Stomach (tissue), 9 donors: ENCODE measurements around the gene SLC35E4. TPM values are rescaled to one million over a fixed set of nuclear protein-coding genes. Genes with fewer than 3 reads are reported as not detected.
"Not testable (repeated sequence)": the region's sequence is repeated elsewhere in the genome, so short reads cannot be mapped to it uniquely, and the experiment has no call there.

Source experiments
- DNase-seq, 2 donors: peaks; one replicate each; pipeline versions ENCODE4 v3.0.0 to v3.0.0-alpha.2; 2013 to 2019
- H3K27ac ChIP-seq, 5 donors: fragments of 200-600 bp in 4 of 5; sonication (generic) in 4 of 5; one replicate each; pipeline ENCODE4 v1.5.1; 2013 to 2019; ENCODE audit warnings: mild to moderate bottlenecking in 1 of 5, moderate library complexity in 1 of 5
- H3K27me3 ChIP-seq, 3 donors: fragments of 200-600 bp; sonication (generic); one replicate each; pipeline ENCODE4 v1.5.1; 2017 to 2019; ENCODE audit warnings: mixed run types in 1 of 3
- H3K36me3 ChIP-seq, 4 donors: fragments of 200-600 bp; sonication (generic); 1 replicate in 3 of 4; 2 replicates in 1 of 4; pipeline ENCODE4 v1.5.1; 2016 to 2019
- H3K4me1 ChIP-seq, 4 donors: fragments of 200-600 bp; sonication (generic); one replicate each; pipeline ENCODE4 v1.5.1; 2016 to 2019
- H3K4me3 ChIP-seq, 4 donors: fragments of 200-600 bp; sonication (generic) in 3 of 4; one replicate each; pipeline ENCODE4 v1.5.1; 2016 to 2019; ENCODE audit warnings: mild to moderate bottlenecking in 1 of 4
- H3K9me3 ChIP-seq, 4 donors: fragments of 200-600 bp; sonication (generic); one replicate each; pipeline ENCODE4 v1.5.1; 2016 to 2019
- EP300 ChIP-seq: sonication (generic); formaldehyde crosslinking; IDR thresholded peaks from one replicate; pipeline ENCODE4 v1.6.1; 2017; ENCODE audit warnings: antibody characterized with exemption
- POLR2A ChIP-seq, 4 donors: fragments of 450-650 bp; IDR thresholded peaks; one replicate each; pipeline ENCODE4 v1.6.1; 2016; ENCODE audit warnings: antibody characterized with exemption in 4 of 4, control low read depth in 2 of 4, mild to moderate bottlenecking in 1 of 4, moderate library complexity in 1 of 4
- POLR2AphosphoS5 ChIP-seq, 3 donors: sonication (generic); formaldehyde crosslinking; IDR thresholded peaks; one replicate each; pipeline ENCODE4 v1.6.1; 2016; ENCODE audit warnings: antibody characterized with exemption in 3 of 3
- WGBS, 5 donors: extraction: QIAGEN DNeasy Blood & Tissue Kit in 3 of 5; methylation state at CpG; one replicate each; pipeline versions ENCODE4 v1.1.5 to v1.1.7; 2013 to 2018; 5-methylcytosine and 5-hydroxymethylcytosine counted together
- intact Hi-C: fragments of 100-400 bp; cut with DNase I; formaldehyde crosslinking; loops from one replicate; pipeline ENCODE4 v1.15.1; 2023; ENCODE audit warnings: low total_unique reads
- polyA plus RNA-seq, 3 donors: library from polyadenylated mRNA; stranded (reverse); fragments of 200-250 nt; gene quantifications; one replicate each; pipeline ENCODE4 v1.2.3, GENCODE V29; 2013
- total RNA-seq, 5 donors: library from RNA; depleted of rRNA; stranded (reverse); fragments of >200 nt; gene quantifications; one replicate each; pipeline versions ENCODE4 v1.1.0 to v1.2.3, GENCODE V29; 2014 to 2016
- TF ChIP-seq, protein P1 (sequence below), 7 experiments: fragments of 450-650 bp in 4 of 7; fragments of 200-600 bp in 3 of 7; sonication (generic) in 3 of 7; IDR thresholded peaks; one replicate each; pipeline ENCODE4 v1.5.1; 2016 to 2019; ENCODE audit warnings: antibody characterized with exemption in 7 of 7, control low read depth in 2 of 7, mild to moderate bottlenecking in 1 of 7
- donor health status: healthy with polysubstance abuse.
- donor health status: Bipolar disorder and iron deficiency.
- donor health status: healthy.

The SLC35E4 gene
- total and polyA plus RNA-seq, 8 donors: 0.45 to 7.2 (median 2.2) TPM

DNA sequence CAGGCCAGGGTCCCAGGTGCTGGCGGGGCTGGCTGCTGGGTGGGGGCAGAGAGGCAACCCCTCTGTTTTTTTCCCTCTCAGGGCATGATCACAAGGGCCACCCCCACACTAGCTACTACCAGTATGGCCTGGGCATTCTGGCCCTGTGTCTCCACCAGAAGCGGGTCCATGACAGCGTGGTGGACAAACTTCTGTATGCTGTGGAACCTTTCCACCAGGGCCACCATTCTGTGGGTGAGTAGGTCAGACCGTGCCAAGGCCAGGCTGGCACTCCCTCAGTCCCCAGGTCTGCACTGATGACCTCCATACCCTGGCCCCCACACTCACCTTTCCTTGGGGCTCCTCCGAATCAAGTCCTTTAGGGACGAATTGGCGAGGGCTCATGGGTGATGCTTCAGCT, 21.3 kb upstream of the SLC35E4 start:
- WGBS, 5 donors: 88 to 98% (median 90%) methylated on average over 4 to 7 of the region's 7 CpGs
- Histone ChIP-seq H3K4me3 (no peak overlapping the region), H3K36me3 (peaks cover 0 to 91% (median 58%) of the 10 kb centered on the region in 4 donors), H3K9me3 (no peaks in the 10 kb centered on the region), H3K27me3 (no peaks in the 10 kb centered on the region), H3K4me1 (peaks cover 4 to 10% (median 7%) of the 10 kb centered on the region in 4 donors), H3K27ac (no peak overlapping the region)
- no peak for DNase-seq
- intact Hi-C loops: no loop called here
- TF ChIP-seq POLR2AphosphoS5 (IDR thresholded peaks at IDR 0.05) (no peak), EP300 (no peak), POLR2A (IDR thresholded peaks at IDR 0.05) (no peak)
- TF ChIP-seq, protein P1, sequence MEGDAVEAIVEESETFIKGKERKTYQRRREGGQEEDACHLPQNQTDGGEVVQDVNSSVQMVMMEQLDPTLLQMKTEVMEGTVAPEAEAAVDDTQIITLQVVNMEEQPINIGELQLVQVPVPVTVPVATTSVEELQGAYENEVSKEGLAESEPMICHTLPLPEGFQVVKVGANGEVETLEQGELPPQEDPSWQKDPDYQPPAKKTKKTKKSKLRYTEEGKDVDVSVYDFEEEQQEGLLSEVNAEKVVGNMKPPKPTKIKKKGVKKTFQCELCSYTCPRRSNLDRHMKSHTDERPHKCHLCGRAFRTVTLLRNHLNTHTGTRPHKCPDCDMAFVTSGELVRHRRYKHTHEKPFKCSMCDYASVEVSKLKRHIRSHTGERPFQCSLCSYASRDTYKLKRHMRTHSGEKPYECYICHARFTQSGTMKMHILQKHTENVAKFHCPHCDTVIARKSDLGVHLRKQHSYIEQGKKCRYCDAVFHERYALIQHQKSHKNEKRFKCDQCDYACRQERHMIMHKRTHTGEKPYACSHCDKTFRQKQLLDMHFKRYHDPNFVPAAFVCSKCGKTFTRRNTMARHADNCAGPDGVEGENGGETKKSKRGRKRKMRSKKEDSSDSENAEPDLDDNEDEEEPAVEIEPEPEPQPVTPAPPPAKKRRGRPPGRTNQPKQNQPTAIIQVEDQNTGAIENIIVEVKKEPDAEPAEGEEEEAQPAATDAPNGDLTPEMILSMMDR (IDR thresholded peaks at IDR 0.05): no peak

DNA sequence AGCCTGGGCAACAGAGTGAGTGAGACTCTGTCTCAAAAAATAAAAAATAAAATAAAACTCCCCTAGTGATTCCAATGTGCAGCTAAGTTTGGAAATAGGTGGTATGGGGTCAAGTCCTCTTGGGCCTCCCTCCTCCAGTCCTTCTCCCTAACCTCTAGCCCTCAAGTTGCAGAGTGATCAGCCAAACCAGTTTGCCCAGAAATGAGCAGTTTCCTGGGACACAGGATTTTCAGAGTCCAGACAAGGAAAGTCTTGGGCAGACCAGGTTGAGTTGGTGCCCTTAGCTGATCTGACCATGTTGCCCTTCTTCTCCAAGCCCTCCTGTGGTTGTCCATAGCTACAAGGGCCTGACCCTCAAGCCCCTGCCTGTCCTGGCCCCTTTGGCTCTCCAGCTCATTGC, 20.7 kb upstream of the SLC35E4 start:
- no peaks in the 10 kb centered on the region for H3K9me3 ChIP-seq
- peaks cover under 1 to 4% (median 2%) of the 10 kb centered on the region in 4 donors for H3K4me1 ChIP-seq
- no peak overlapping the region for H3K4me3 ChIP-seq
- peaks cover 0 to 97% (median 63%) of the 10 kb centered on the region in 4 donors for H3K36me3 ChIP-seq
- TF ChIP-seq POLR2A (IDR thresholded peaks at IDR 0.05): no peak
- TF ChIP-seq, protein P1 (IDR thresholded peaks at IDR 0.05): no peak
- no peak for TF ChIP-seq POLR2AphosphoS5 (IDR thresholded peaks at IDR 0.05)
- no peak for TF ChIP-seq EP300
- no peak for DNase-seq
- H3K27ac ChIP-seq: peak overlapping the region in 1 of 5 donors; percentile 19
- intact Hi-C loops: no loop called here
- no peaks in the 10 kb centered on the region for H3K27me3 ChIP-seq

DNA sequence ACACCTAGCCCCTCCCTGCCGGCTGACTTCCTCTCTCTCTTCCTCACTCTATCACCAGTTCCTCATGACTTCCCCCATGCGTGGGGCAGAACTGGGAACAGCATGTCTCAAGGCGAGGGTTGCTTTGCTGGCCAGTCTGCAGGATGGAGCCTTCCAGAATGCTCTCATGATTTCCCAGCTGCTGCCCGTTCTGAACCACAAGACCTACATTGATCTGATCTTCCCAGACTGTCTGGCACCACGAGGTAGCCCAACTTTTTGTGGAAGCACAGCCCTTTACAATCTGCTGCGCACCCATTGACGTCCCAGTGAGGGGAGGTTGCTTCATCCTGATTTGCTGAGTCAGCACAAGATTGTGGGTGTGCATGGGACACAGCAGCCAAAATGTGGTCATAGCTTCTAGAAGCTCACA, 20.0 kb upstream of the SLC35E4 start:
- Histone ChIP-seq H3K9me3 (no peaks in the 10 kb centered on the region), H3K36me3 (peaks cover 0 to 99% (median 68%) of the 10 kb centered on the region in 4 donors), H3K4me1 (no peaks in the 10 kb centered on the region), H3K27me3 (no peaks in the 10 kb centered on the region), H3K4me3 (no peak overlapping the region), H3K27ac (peak overlapping the region in 1 of 5 donors; percentile 19)
- TF ChIP-seq POLR2A (IDR thresholded peaks at IDR 0.05): no peak
- no peak for TF ChIP-seq POLR2AphosphoS5 (IDR thresholded peaks at IDR 0.05)
- TF ChIP-seq EP300: no peak
- TF ChIP-seq, protein P1 (IDR thresholded peaks at IDR 0.05): no peak
- WGBS, 5 donors: 83 to 88% (median 84%) methylated on average over 6 to 7 of the region's 7 CpGs
- intact Hi-C loops: no loop called here
- DNase-seq: no peak

DNA sequence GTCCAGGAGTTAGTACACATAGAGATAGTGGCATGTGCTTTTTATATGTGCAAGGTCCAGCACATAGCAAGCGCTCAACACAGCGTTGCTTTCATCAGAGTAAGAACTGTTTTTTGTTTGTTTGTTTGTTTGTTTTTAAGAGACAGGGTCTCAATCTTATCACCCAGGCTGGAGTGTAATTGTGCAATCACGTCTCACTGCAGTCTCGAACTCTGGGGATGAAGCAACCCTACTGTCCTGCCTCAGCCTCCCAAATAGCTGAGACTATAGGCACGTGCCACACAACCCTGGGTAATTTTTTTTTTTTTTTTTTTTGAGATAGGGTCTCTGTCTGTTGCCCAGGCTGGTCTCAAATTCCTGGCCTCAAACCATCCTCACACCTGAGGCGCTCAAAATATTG, 17.8 kb upstream of the SLC35E4 start:
- H3K4me1 ChIP-seq: no peaks in the 10 kb centered on the region
- H3K27ac ChIP-seq: no peak overlapping the region
- no peak for TF ChIP-seq POLR2AphosphoS5 (IDR thresholded peaks at IDR 0.05)
- TF ChIP-seq, protein P1 (IDR thresholded peaks at IDR 0.05): no peak
- no peak for TF ChIP-seq EP300
- TF ChIP-seq POLR2A (IDR thresholded peaks at IDR 0.05): no peak
- no peaks in the 10 kb centered on the region for H3K9me3 ChIP-seq
- WGBS, 5 donors: 81 to 91% (median 86%) methylated on average over 6 of the region's 6 CpGs
- no peak overlapping the region for H3K4me3 ChIP-seq
- peaks cover 0 to 99% (median 65%) of the 10 kb centered on the region in 4 donors for H3K36me3 ChIP-seq
- intact Hi-C loops: no loop called here
- H3K27me3 ChIP-seq: no peaks in the 10 kb centered on the region
- no peak for DNase-seq

DNA sequence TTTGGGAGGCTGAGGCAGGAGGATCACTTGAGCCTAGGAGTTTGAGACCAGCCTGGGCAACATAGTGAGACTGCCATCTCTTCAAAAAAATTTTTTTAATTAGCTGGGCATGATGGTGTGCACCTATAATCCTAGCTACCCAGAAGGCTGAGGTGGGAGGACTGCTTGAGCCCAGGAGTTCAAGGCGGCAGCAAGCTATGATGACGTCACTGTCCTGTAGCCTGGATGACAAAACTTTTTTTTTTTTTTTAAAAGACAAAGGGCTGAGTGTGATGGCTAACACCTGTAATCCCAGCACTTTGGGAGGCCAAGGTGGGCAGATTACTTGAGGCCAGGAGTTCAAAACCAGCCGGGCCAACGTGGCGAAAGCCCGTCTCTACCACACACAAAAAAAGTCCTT, 15.7 kb upstream of the SLC35E4 start:
- DNase-seq, H3K9me3 ChIP-seq, H3K4me1 ChIP-seq, H3K27me3 ChIP-seq, H3K27ac ChIP-seq, H3K4me3 ChIP-seq, intact Hi-C loops: not testable (repeated sequence)
- 87 to 97% (median 95%) methylated on average over 6 of the region's 6 CpGs for WGBS, 5 donors
- peaks cover 0 to 86% (median 58%) of the 10 kb centered on the region in 4 donors for H3K36me3 ChIP-seq
